H9 (cell line): ENCODE data around the gene NSL1. TPM values are rescaled to one million over a fixed set of nuclear protein-coding genes. Genes with fewer than 3 reads are reported as not detected.
A peak's percentile ranks its signal among the peaks of the same experiment; 100 is the strongest.

ENCODE experiments used
- DNase-seq: peaks from one replicate; pipeline ENCODE4 v3.0.0-alpha.2; 2017
- H2AFZ ChIP-seq: one replicate; pipeline ENCODE4 v1.6.1; 2013; ENCODE audit warnings: mild to moderate bottlenecking, low read length, control low read depth, moderate library complexity
- H2AK5ac ChIP-seq: 2 replicates; pipeline ENCODE4 v1.6.1; 2013; ENCODE audit warnings: low read length, control low read depth, mixed read lengths; ENCODE audit not compliant: insufficient read length
- H2BK120ac ChIP-seq: one replicate; pipeline ENCODE4 v1.6.1; 2013; ENCODE audit warnings: low read depth, mild to moderate bottlenecking, low read length, control low read depth, inconsistent platforms; ENCODE audit not compliant: poor library complexity, severe bottlenecking
- H2BK12ac ChIP-seq: 2 replicates; pipeline ENCODE4 v1.6.1; 2013; ENCODE audit warnings: low read length, control low read depth, mixed read lengths, low read depth; ENCODE audit not compliant: insufficient read length
- H2BK15ac ChIP-seq: 2 replicates; pipeline ENCODE4 v1.6.1; 2013; ENCODE audit warnings: low read depth, low read length, control low read depth
- H2BK20ac ChIP-seq: one replicate; pipeline ENCODE4 v1.6.1; 2013; ENCODE audit warnings: low read depth, mild to moderate bottlenecking, low read length, control low read depth, inconsistent platforms; ENCODE audit not compliant: poor library complexity, severe bottlenecking
- H2BK5ac ChIP-seq: 2 replicates; pipeline ENCODE4 v1.6.1; 2013; ENCODE audit warnings: low read length, control low read depth, mixed read lengths; ENCODE audit not compliant: insufficient read length
- H3K14ac ChIP-seq: 2 replicates; pipeline ENCODE4 v1.6.1; 2013; ENCODE audit warnings: low read length, control low read depth; ENCODE audit not compliant: insufficient read depth
- H3K18ac ChIP-seq: 2 replicates; pipeline ENCODE4 v1.6.1; 2013; ENCODE audit warnings: low read depth, mild to moderate bottlenecking, mixed read lengths, low read length, control low read depth; ENCODE audit not compliant: insufficient read length
- H3K23ac ChIP-seq: 2 replicates; pipeline ENCODE4 v1.6.1; 2013; ENCODE audit warnings: low read length, control low read depth, mixed read lengths, low read depth; ENCODE audit not compliant: insufficient read length
- H3K23me2 ChIP-seq: 2 replicates; pipeline ENCODE4 v1.6.1; 2013; ENCODE audit warnings: low read depth, mild to moderate bottlenecking, mixed read lengths, low read length, control low read depth; ENCODE audit not compliant: insufficient read length, poor library complexity, severe bottlenecking
- H3K27ac ChIP-seq: 2 replicates; pipeline ENCODE4 v1.5.1; 2013; ENCODE audit warnings: low read length, control low read depth, mixed read lengths, low read depth; ENCODE audit not compliant: insufficient read length
- H3K27me3 ChIP-seq: 2 replicates; pipeline ENCODE4 v1.6.1; 2013; ENCODE audit warnings: low read length, control low read depth, inconsistent platforms; ENCODE audit not compliant: insufficient read depth
- H3K4ac ChIP-seq: 2 replicates; pipeline ENCODE4 v1.6.1; 2013; ENCODE audit warnings: low read depth, mild to moderate bottlenecking, control low read depth, inconsistent platforms, low read length, moderate library complexity
- H3K4me1 ChIP-seq: 2 replicates; pipeline ENCODE4 v1.6.1; 2013; ENCODE audit warnings: low read length, control low read depth, inconsistent platforms; ENCODE audit not compliant: insufficient read depth
- H3K4me2 ChIP-seq: 2 replicates; pipeline ENCODE4 v1.6.1; 2013; ENCODE audit warnings: low read length, control low read depth, mixed read lengths; ENCODE audit not compliant: insufficient read length, insufficient read depth
- H3K56ac ChIP-seq: 2 replicates; pipeline ENCODE4 v1.6.1; 2013; ENCODE audit warnings: low read depth, mild to moderate bottlenecking, mixed read lengths, low read length, control low read depth; ENCODE audit not compliant: insufficient read length
- H3K79me1 ChIP-seq: 2 replicates; pipeline ENCODE4 v1.6.1; 2013; ENCODE audit warnings: low read depth, mild to moderate bottlenecking, moderate library complexity, low read length, control low read depth, inconsistent platforms; ENCODE audit not compliant: insufficient read depth, poor library complexity, severe bottlenecking
- H3K79me2 ChIP-seq: 2 replicates; pipeline ENCODE4 v1.6.1; 2013; ENCODE audit warnings: low read length, control low read depth, inconsistent platforms; ENCODE audit not compliant: insufficient read depth
- H3K9ac ChIP-seq: 2 replicates; pipeline ENCODE4 v1.6.1; 2013; ENCODE audit warnings: low read length, control low read depth, mixed read lengths; ENCODE audit not compliant: insufficient read length; ENCODE audit errors: extremely low read depth
- H3K9me3 ChIP-seq: one replicate; pipeline ENCODE4 v1.6.1; 2013; ENCODE audit warnings: low read depth, low read length, inconsistent platforms; ENCODE audit not compliant: control insufficient read depth
- H3T11ph ChIP-seq: one replicate; pipeline ENCODE4 v1.6.1; 2013; ENCODE audit warnings: mild to moderate bottlenecking, low read length, control low read depth, inconsistent platforms
- H4K20me1 ChIP-seq: one replicate; pipeline ENCODE4 v1.6.1; 2013; ENCODE audit not compliant: control insufficient read depth, insufficient read length, insufficient read depth
- H4K5ac ChIP-seq: 2 replicates; pipeline ENCODE4 v1.6.1; 2013; ENCODE audit warnings: low read depth, mild to moderate bottlenecking, mixed read lengths, low read length, control low read depth; ENCODE audit not compliant: insufficient read length
- H4K8ac ChIP-seq: replicated peaks from 2 replicates; pipeline ENCODE4 v1.6.1; 2013; ENCODE audit warnings: low read length, control low read depth, mixed read lengths, low read depth; ENCODE audit not compliant: insufficient read length
- H4K91ac ChIP-seq: 2 replicates; pipeline ENCODE4 v1.6.1; 2013; ENCODE audit warnings: low read depth, mild to moderate bottlenecking, moderate library complexity, mixed read lengths, low read length, control low read depth; ENCODE audit not compliant: insufficient read length
- H3K27ac Mint-ChIP-seq, 3 experiments: 2 replicates in 2 of 3; 3 replicates in 1 of 3; pipeline ENCODE4 v1.8.0; 2020 to 2021; ENCODE audit warnings: mixed read lengths in 3 of 3, mild to moderate bottlenecking in 1 of 3, moderate library complexity in 1 of 3
- H3K27me3 Mint-ChIP-seq: 2 replicates; pipeline ENCODE4 v1.8.0; 2021; ENCODE audit warnings: low read depth, mild to moderate bottlenecking, moderate library complexity, mixed read lengths
- H3K36me3 Mint-ChIP-seq, 3 experiments: 2 replicates in 2 of 3; 3 replicates in 1 of 3; pipeline ENCODE4 v1.8.0; 2020 to 2021; ENCODE audit warnings: low read depth in 3 of 3, mixed read lengths in 3 of 3; ENCODE audit not compliant: insufficient read depth in 1 of 3
- H3K4me1 Mint-ChIP-seq, 2 experiments: 2 replicates each; pipeline ENCODE4 v1.8.0; 2020; ENCODE audit warnings: mixed read lengths in 2 of 2
- H3K4me3 Mint-ChIP-seq, 2 experiments: 2 replicates in 1 of 2; 3 replicates in 1 of 2; pipeline ENCODE4 v1.8.0; 2020 to 2021; ENCODE audit warnings: mild to moderate bottlenecking in 2 of 2, mixed read lengths in 2 of 2, moderate library complexity in 1 of 2
- H3K9me3 Mint-ChIP-seq, 2 experiments: 2 replicates in 1 of 2; 3 replicates in 1 of 2; pipeline ENCODE4 v1.8.0; 2020; ENCODE audit warnings: mild to moderate bottlenecking in 2 of 2, mixed read lengths in 2 of 2, moderate library complexity in 1 of 2
- WGBS: extraction: QIAGEN DNeasy Blood & Tissue Kit; methylation state at CpG from one replicate; pipeline ENCODE4 v1.1.7; 2013; ENCODE audit warnings: missing lambda C conversion rate, low lambda C conversion rate, mixed read lengths; ENCODE audit not compliant: insufficient read length; ENCODE audit errors: extremely low coverage; 5-methylcytosine and 5-hydroxymethylcytosine counted together
- total RNA-seq: library from RNA; stranded (reverse); gene quantifications from 2 replicates; pipeline ENCODE4 v1.2.1, GENCODE V29; 2021
- TF ChIP-seq, protein P1 (sequence below): fragments of 200-600 bp; sonication (generic); conservative IDR thresholded peaks from 3 replicates; pipeline ENCODE4 v1.8.0; 2021; ENCODE audit warnings: antibody characterized with exemption, mild to moderate bottlenecking

Gene NSL1
- total RNA-seq, 1 experiment from 2014 or later: 49.3 TPM

GRCh38 chr1:212762234-212762633 lies 29.3 kb downstream of the NSL1 start:
- peak overlapping the region in 2 of 3 experiments; percentile 59 to 80; a peak in 1 of 7 replicates for H3K27ac Mint-ChIP-seq
- Histone ChIP-seq H2AK5ac (no peak overlapping the region), H4K8ac (no peak overlapping the region), H3K27ac (no peak overlapping the region), H2BK5ac (no peak overlapping the region), H4K20me1 (no peaks in the 10 kb centered on the region), H2BK15ac (no peak overlapping the region), H3T11ph (no peak overlapping the region), H3K4me2 (no peak overlapping the region), H2AFZ (no peak overlapping the region), H3K23ac (no peak overlapping the region), H3K9ac (no peak overlapping the region), H2BK120ac (no peak overlapping the region), H3K4ac (no peak overlapping the region), H3K56ac (no peak overlapping the region), H3K79me2 (no peaks in the 10 kb centered on the region; the same call in 1 of the 2 replicates), H2BK20ac (no peak overlapping the region), H4K5ac (no peak overlapping the region), H3K4me1 (no peaks in the 10 kb centered on the region), H3K14ac (no peak overlapping the region), H3K79me1 (peaks cover 10% of the 10 kb centered on the region), H2BK12ac (no peak overlapping the region), H4K91ac (no peak overlapping the region), H3K18ac (no peak overlapping the region), H3K27me3 (no peaks in the 10 kb centered on the region; the same call in 1 of the 2 replicates), H3K9me3 (no peaks in the 10 kb centered on the region), H3K23me2 (no peaks in the 10 kb centered on the region)
- H3K27me3 Mint-ChIP-seq: no peaks in the 10 kb centered on the region
- no CpG with 5 or more reads among the region's 4 CpGs for WGBS
- no peak for DNase-seq
- H3K36me3 Mint-ChIP-seq: peaks cover 14 to 26% (median 17%) of the 10 kb centered on the region in 3 experiments
- peaks cover 10 to 11% of the 10 kb centered on the region in 2 experiments for H3K9me3 Mint-ChIP-seq
- TF ChIP-seq, protein P1, sequence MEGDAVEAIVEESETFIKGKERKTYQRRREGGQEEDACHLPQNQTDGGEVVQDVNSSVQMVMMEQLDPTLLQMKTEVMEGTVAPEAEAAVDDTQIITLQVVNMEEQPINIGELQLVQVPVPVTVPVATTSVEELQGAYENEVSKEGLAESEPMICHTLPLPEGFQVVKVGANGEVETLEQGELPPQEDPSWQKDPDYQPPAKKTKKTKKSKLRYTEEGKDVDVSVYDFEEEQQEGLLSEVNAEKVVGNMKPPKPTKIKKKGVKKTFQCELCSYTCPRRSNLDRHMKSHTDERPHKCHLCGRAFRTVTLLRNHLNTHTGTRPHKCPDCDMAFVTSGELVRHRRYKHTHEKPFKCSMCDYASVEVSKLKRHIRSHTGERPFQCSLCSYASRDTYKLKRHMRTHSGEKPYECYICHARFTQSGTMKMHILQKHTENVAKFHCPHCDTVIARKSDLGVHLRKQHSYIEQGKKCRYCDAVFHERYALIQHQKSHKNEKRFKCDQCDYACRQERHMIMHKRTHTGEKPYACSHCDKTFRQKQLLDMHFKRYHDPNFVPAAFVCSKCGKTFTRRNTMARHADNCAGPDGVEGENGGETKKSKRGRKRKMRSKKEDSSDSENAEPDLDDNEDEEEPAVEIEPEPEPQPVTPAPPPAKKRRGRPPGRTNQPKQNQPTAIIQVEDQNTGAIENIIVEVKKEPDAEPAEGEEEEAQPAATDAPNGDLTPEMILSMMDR: no peak
- peaks cover 0 to 10% of the 10 kb centered on the region in 2 experiments; a peak in 2 of 4 replicates for H3K4me1 Mint-ChIP-seq
- no peak overlapping the region for H3K4me3 Mint-ChIP-seq
